T-helper 9 cell (primary cell): ENCODE results near the gene IFNA10.
"Not testable (repeated sequence)": the region's sequence is repeated elsewhere in the genome, so short reads cannot be mapped to it uniquely, and the experiment has no call there.

Experiments used
- DNase-seq: peaks from one replicate; pipeline ENCODE4 v3.0.0-alpha.2; 2020

IFNA10 gene

GRCh38 chr9:21187487-21187886, 19.5 kb downstream of the IFNA10 start, which contains the start of gene IFNA4:
TSS of gene IFNA4 (minus strand) at chr9:21187587. CDS start at chr9:21187531, 56 bp downstream.
- DNase-seq, result not testable (repeated sequence)

DNA sequence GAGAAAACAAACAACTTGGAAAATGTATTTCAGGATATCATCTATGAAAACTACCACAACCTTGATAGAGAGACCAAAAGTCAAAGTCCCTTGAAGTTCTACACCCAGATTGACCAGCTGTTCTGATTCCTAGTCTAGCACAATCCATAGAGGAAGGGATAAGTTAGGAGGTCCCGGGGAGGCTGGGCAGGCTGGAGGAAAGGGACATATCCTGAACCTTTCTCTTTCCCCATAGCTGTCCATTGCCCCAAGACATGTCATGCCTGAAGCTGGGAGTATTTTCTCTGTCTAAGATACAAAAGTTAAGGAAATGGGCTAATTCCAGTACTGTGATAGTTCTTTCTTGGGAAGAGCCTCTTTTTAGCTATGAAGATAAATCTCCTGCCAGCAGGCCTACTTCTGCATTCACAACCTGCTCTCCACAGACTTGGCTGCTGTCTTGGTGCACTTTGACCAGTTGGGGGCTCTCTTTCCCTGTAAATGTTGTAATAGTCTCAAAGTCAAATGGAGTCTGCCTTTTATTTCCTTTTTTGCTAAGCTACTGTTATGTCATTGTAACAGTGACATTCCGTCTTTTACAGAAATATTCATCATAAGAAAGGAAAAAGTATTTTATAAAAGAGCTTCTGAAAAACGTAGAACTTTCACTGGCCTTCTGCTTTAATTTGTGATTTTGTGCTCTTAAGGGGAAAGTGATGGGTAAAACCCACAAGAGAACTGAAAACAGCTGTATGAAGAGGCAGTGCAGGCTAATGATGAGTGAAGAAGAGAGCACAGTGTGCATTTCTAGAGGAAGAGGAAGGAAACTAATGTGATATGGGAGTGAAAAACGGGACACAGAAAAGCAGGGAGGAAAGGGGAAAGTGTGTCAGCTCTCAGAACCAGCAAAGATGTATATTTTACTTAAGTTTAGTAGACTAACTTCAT, 23.9 kb downstream of the IFNA10 start:
- not testable (repeated sequence) for DNase-seq

DNA sequence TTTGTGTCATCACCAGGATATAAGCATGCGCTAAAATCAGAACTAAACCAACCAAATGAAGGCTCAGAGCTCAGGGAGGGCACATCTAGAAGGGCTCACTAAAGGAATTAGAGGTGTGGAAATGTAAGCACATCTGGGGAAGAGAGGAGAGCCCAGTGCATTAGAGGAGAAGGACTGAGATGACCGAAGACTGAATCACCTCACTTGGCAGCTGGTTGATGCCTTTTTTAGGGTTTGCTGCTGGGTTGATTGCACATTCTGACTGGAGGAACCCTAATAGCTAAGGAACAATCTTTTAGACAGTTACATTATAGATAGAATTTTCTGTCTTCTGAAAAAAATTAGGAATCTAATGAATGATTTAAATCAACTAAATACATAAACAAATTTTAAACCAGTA, 32.3 kb downstream of the IFNA10 start:
- no peak for DNase-seq

DNA sequence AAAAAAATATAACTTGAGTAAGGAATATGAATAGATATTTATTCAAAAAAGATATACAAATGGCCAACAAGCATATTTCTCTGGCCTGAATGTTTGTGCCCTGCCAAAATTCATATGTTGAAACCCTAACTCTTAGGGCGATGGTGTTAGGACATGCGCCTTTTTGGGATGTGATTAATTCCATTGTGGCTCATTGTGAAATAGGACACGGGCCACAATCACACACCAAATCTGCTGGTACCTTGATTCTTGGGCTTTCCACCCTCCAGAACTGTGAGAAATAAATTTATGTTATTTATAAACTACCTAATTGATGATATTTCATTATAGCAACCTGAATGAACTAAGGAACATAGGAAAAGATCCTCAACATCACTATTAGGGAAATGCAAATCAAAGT, 34.8 kb downstream of the IFNA10 start:
- DNase-seq, result no peak

- no peak for DNase-seq
Observed at GRCh38 chr9:21171351-21171750, 35.6 kb downstream of the IFNA10 start.

GRCh38 chr9:21166560-21166959, 40.4 kb downstream of the IFNA10 start, which contains the start of gene IFNA21:
TSS of gene IFNA21 (minus strand) at chr9:21166660. CDS start at chr9:21166612, 48 bp downstream.
- not testable (repeated sequence) for DNase-seq

DNA sequence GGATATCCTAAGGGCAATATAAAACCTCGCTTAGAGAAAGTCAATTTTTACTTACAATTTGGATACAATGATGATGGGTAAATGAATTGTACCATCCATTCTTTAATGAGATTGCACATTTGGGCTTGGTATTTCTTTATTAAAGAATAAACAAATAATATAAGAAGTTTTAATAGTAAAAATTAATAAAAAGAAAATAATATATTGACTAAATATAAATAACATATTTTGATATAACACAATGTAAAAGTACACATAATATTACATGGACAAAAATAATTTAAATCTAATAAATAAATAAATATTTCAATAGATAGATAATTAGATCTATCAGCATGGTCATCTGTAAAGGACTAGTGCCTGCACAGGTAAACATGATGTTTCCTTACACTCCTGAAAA, 41.4 kb downstream of the IFNA10 start:
- DNase-seq, result no peak

- no peak for DNase-seq
Observed at GRCh38 chr9:21160178-21160577, 46.8 kb downstream of the IFNA10 start.
